DND-41 (cell line): Measurements from ENCODE around the gene CNBP.
"Not testable (repeated sequence)": the region's sequence is repeated elsewhere in the genome, so short reads cannot be mapped to it uniquely, and the experiment has no call there.

Source experiments
- CTCF ChIP-seq: IDR thresholded peaks from 2 replicates; pipeline ENCODE4 v1.5.1; 2012; ENCODE audit warnings: borderline replicate concordance, low read length, moderate library complexity, mild to moderate bottlenecking; ENCODE audit not compliant: poor library complexity, severe bottlenecking; ENCODE audit errors: extremely low read depth
- EZH2 ChIP-seq: IDR thresholded peaks from 3 replicates; pipeline ENCODE4 v1.6.1; 2012; ENCODE audit warnings: borderline replicate concordance, low read depth, mild to moderate bottlenecking, moderate library complexity, low read length, inconsistent platforms; ENCODE audit not compliant: severe bottlenecking

- TF ChIP-seq CTCF, EZH2: not testable (repeated sequence)
These were observed 18.1 kb downstream of the CNBP start for GRCh38 chr3:129165594-129165993.
